Anterior cingulate cortex (tissue), 58 donors: ENCODE data around the gene CRYBB1.
A peak's percentile ranks its signal among the peaks of the same experiment; 100 is the strongest.

Experiments used
- DNase-seq, 58 donors: peaks; one replicate each; lab custom pipeline; 2025; lab: John Stamatoyannopoulos, UW

Gene CRYBB1

DNA sequence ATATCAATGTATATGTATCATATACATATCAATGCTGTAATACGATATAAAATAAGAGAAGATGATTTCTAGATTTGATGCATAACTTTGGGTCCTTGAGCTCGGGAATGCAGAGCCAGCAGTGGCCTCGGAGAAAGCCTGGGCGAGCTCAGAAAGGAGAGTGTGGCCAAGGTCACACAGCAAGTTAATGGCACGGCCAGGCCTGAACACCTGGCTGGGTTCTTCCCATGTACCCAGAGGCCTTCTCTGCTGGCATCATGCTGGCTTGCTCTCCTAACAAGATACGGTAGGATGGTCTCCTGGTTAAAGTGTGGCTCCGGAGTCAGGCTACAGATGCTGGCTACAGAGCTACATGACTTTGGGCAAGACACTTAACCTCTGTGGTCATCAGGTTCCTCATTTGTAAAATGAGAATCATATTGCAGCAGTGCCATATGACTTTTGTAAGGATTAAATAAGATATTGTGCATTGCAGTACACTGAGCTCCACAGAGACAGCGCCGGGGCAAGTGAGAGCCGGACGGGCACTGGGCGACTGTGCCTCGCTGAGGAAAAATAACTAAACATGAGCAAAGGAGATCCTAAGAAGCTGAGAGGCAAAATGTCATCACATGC is 57.8 kb downstream of the CRYBB1 start:
- no peak for DNase-seq

GRCh38 chr22:26558248-26558895 is 59.5 kb downstream of the CRYBB1 start:
- DNase-seq, result no peak

- peak in 9 of 58 donors; percentile 9 to 64 (median 17) for DNase-seq
Measured at GRCh38 chr22:26556904-26557303, 60.9 kb downstream of the CRYBB1 start.

DNA sequence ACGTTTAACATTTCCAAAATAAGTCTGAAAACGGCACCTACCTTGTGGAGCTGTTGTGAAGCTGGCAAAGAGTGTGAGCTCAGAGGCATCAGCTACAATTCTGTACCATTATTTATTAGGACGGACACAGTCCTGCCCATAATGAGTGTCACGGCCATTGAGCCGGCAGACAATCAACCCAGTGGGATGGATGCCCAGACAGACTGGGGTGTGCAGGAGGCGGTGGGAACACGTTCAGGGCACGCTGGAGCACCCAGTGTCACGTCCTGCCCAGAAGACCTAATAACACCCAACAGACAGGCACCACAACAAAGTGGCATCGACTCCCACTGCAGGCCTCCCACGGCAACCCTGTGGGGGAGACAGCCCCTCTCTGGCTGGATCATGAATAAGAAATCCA is 62.3 kb downstream of the CRYBB1 start:
- peak in 5 of 58 donors; percentile 10 to 22 (median 17) for DNase-seq

GRCh38 chr22:26554956-26555355 is 62.9 kb downstream of the CRYBB1 start:
- no peak for DNase-seq

- DNase-seq, result no peak
Measured at GRCh38 chr22:26553056-26553752, 64.6 kb downstream of the CRYBB1 start.

- DNase-seq, result no peak
Measured at GRCh38 chr22:26552466-26552865, 65.4 kb downstream of the CRYBB1 start.

- no peak for DNase-seq
Measured at GRCh38 chr22:26551568-26551967, 66.3 kb downstream of the CRYBB1 start.

DNA sequence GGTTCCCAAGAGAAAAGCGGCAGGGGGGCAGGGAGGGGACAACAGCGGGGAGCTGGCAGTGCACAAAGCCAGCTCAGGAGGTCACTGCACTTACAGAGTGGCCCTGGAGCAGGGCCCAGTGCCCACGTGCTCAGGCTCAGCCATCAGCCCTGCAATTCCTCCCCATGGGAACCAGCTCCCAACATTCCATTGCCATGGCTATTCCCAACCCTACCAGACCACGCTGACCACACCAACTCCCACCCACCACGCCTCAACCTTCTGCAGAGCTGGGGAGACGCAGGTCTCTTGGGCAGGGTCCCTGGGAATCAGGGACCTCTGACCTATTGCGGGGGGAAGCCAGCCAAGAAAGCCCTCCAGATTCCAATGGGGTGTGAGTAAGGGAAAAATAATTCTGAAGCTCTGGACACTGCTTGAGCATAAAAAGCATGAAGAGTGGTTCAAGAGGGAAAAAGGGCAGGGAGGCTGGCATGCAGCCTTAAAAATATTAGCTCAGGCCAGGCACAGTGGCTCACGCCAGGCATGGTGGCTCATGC is 67.3 kb downstream of the CRYBB1 start:
- DNase-seq, result peak in 44 of 58 donors; percentile 17 to 83 (median 46)

- no peak for DNase-seq
Measured at GRCh38 chr22:26549902-26550497, 67.8 kb downstream of the CRYBB1 start.
